Measurements from ENCODE around the gene YWHAH. TPM values are rescaled to one million over a fixed set of nuclear protein-coding genes. Genes with fewer than 3 reads are reported as not detected.

Gene YWHAH
- total RNA-seq, 2 donors from 2014 or later: 207 to 269 TPM

DNA sequence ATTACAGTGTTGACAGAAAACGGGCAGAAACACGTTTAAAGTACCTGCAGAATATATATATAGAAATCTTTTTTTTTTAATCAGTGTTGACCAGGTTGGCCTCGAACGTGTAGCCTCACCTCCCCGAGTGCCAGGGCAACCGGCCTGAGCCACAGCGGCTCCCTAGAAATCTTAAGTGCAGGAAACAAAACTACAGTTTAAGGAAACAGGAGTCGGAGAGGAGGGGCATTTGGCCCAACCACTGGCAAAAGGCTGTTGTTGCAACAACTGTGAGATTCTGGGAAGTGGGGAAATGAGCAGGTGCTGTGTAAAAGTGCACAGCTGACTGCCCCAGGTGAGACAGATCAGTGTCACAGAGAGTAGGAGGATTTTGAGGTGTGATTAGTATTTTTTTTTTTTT, 3.7 kb downstream of the YWHAH start:
- no peaks in the 10 kb centered on the region for H3K27me3 ChIP-seq
- intact Hi-C loops (cut with DNase I): loop anchor here (10.0 kb wide), 1 partner anchor 283 kb away; the partner anchor contains the start of gene PISD
- H3K9ac ChIP-seq (ENCODE audit: low read depth in 2 of 2, low read length in 2 of 2): no peak overlapping the region
- no peak overlapping the region for H3K4me3 ChIP-seq
- DNase-seq: no peak
- H3K9me3 ChIP-seq: no peaks in the 10 kb centered on the region
- no peak overlapping the region for H3K27ac ChIP-seq
- H3K36me3 ChIP-seq: no peaks in the 10 kb centered on the region
- H3K4me1 ChIP-seq: peaks cover 21% of the 10 kb centered on the region
- TF ChIP-seq, protein P1, sequence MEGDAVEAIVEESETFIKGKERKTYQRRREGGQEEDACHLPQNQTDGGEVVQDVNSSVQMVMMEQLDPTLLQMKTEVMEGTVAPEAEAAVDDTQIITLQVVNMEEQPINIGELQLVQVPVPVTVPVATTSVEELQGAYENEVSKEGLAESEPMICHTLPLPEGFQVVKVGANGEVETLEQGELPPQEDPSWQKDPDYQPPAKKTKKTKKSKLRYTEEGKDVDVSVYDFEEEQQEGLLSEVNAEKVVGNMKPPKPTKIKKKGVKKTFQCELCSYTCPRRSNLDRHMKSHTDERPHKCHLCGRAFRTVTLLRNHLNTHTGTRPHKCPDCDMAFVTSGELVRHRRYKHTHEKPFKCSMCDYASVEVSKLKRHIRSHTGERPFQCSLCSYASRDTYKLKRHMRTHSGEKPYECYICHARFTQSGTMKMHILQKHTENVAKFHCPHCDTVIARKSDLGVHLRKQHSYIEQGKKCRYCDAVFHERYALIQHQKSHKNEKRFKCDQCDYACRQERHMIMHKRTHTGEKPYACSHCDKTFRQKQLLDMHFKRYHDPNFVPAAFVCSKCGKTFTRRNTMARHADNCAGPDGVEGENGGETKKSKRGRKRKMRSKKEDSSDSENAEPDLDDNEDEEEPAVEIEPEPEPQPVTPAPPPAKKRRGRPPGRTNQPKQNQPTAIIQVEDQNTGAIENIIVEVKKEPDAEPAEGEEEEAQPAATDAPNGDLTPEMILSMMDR (IDR thresholded peaks at IDR 0.05): no peak

DNA sequence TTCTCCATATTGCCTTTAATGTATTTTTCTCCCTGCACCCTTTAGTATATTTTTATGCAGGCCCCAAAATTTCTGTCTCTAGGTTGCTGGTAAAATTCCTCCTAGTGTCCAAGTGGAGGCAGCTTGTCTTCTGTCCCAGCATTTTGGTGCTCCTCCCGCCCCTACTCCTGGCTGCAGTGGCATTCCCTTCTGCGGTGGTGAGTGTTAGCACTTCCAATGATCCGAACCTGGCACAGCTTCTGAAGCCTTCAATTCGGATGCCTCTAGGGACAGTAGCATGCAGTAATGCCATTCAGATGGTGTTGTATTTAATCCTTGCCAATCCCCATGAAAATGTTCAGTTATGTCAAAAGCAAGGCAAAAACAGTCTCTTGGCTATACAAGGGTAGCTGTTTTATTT, 5.9 kb downstream of the YWHAH start:
- intact Hi-C loops (cut with DNase I): loop anchor here (10.0 kb wide), 1 partner anchor 265 kb away; no protein-coding TSS in a partner anchor
- peaks cover 16% of the 10 kb centered on the region for H3K4me1 ChIP-seq
- no peaks in the 10 kb centered on the region for H3K36me3 ChIP-seq
- TF ChIP-seq, protein P1 (IDR thresholded peaks at IDR 0.05): no peak
- H3K9ac ChIP-seq (ENCODE audit: low read depth in 2 of 2, low read length in 2 of 2): peak overlapping the region in 1 of 2 donors; percentile 41
- H3K4me3 ChIP-seq: no peak overlapping the region
- no peak for DNase-seq
- H3K9me3 ChIP-seq: no peaks in the 10 kb centered on the region
- H3K27ac ChIP-seq: peak overlapping the region; percentile 29
- no peaks in the 10 kb centered on the region for H3K27me3 ChIP-seq

DNA sequence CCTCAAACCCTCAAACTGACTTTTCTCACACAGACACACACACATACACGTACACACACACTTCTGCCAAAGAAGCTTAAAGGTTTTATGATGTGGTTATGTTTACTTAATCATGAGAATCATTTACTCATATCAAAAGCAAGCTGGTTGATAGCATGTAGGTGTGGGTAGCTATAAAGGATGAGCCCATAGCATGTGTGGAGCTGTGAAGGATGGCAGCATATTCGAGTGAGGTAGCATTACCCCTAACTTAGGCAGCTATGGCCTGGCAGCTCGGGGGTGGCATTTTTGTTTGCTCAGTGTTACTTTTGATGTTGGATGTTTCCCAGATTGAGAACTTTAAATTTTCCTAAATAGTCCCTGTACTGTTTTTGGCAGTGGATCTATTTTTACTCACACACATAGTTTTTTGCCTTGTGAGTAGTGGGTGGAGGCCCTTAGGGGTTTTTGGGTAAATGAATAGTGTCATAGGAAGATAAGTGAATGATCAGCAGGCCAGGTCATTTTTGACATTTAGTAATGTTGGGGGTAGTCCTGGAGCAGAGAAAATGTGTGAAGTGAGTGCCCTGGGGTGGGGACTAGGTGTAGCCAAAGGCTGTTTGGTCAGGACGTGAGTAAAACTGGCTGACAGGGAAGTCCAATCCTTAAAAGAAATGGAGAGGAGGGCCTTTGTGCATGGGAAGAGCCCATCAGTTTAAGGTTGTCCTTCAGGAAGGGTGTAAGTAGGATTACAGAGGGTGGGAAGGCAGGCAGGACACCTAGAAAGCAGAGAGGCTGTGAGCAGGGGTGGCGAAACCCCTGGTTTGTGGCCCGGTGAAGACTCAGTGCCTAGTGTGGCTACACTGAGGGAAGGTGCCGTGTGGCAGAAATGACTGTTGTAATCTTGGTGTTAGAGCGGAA, 7.1 kb downstream of the YWHAH start:
- intact Hi-C loops (cut with DNase I): loop anchor here (10.0 kb wide), 1 partner anchor 267 kb away; no protein-coding TSS in a partner anchor
- Histone ChIP-seq H3K27me3 (no peaks in the 10 kb centered on the region), H3K4me3 (no peak overlapping the region), H3K4me1 (peaks cover 16% of the 10 kb centered on the region), H3K9ac (ENCODE audit: low read depth in 2 of 2, low read length in 2 of 2) (peak overlapping the region in 1 of 2 donors; percentile 17), H3K27ac (peak overlapping the region; percentile 34), H3K9me3 (no peaks in the 10 kb centered on the region), H3K36me3 (peaks cover 2% of the 10 kb centered on the region)
- TF ChIP-seq, protein P1 (IDR thresholded peaks at IDR 0.05): no peak
- no peak for DNase-seq

DNA sequence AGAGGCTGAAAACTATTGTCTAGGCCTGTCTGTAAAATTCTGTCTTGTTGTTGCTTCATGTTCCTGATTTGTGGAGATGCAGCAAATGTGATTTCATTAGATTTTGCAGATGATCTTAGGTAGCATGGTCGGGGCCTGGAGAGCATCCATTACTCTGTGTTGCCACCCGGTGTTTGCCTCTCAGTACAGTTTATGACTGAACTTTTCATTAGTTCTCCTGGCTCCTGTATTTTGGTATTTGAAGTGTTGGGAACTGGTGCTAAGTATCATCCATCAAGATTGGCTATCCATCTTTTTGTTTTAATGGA, 7.7 kb downstream of the YWHAH start:
- Histone ChIP-seq H3K4me3 (no peak overlapping the region), H3K36me3 (peaks cover 7% of the 10 kb centered on the region), H3K9ac (ENCODE audit: low read depth in 2 of 2, low read length in 2 of 2) (no peak overlapping the region), H3K27ac (peak overlapping the region; percentile 34), H3K27me3 (no peaks in the 10 kb centered on the region), H3K9me3 (no peaks in the 10 kb centered on the region), H3K4me1 (peaks cover 16% of the 10 kb centered on the region)
- TF ChIP-seq, protein P1 (IDR thresholded peaks at IDR 0.05): no peak
- DNase-seq: no peak
- intact Hi-C loops (cut with DNase I): loop anchor here (10.0 kb wide), 1 partner anchor 267 kb away; no protein-coding TSS in a partner anchor

DNA sequence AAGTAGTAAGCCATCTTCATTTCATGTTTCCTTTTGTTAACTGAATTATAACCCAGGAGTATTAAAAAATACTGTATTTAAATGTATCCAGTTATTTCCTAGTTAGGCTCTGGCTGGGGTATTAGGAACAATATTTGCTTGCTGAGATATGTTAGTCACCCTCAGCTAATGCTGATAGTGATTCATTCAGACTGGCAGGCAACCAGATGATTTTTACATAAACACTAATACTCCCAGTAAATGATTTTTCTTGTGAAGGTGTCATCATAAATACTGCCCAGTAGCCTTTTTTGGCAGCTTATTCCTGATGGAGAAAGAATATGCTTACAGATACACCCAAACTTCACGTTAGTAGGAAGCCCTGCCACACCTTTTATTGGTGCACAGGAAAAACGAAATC, 8.1 kb downstream of the YWHAH start:
- Histone ChIP-seq H3K27ac (peak overlapping the region; percentile 34), H3K36me3 (peaks cover 7% of the 10 kb centered on the region)
- no peak for DNase-seq

More for the DNA sequence above, 8.1 kb downstream of the YWHAH start:
- H3K9me3 ChIP-seq: no peaks in the 10 kb centered on the region
- H3K27me3 ChIP-seq: no peaks in the 10 kb centered on the region
- no peak overlapping the region for H3K9ac ChIP-seq (ENCODE audit: low read depth in 2 of 2, low read length in 2 of 2)
- intact Hi-C loops (cut with DNase I): loop anchor here (10.0 kb wide), 1 partner anchor 268 kb away; no protein-coding TSS in a partner anchor
- no peak overlapping the region for H3K4me3 ChIP-seq
- TF ChIP-seq, protein P1 (IDR thresholded peaks at IDR 0.05): no peak
- H3K4me1 ChIP-seq: peaks cover 16% of the 10 kb centered on the region

Data from colonic mucosa (tissue), 4 donors.